Neural cell (in vitro differentiated cells): ENCODE data around the gene TRMT11.
A peak's percentile ranks its signal among the peaks of the same experiment; 100 is the strongest.

Experiments
- EZH2 ChIP-seq: fragments of 200-600, 300-800 bp; shearing (Covaris generic), sonication (generic); IDR thresholded peaks from 2 replicates; pipeline ENCODE4 v1.6.1; 2014; ENCODE audit warnings: antibody characterized with exemption, low read length, borderline replicate concordance, mild to moderate bottlenecking; ENCODE audit not compliant: insufficient read depth, poor library complexity, severe bottlenecking
- POLR2AphosphoS5 ChIP-seq: IDR thresholded peaks from 2 replicates; pipeline ENCODE4 v1.6.1; 2012
- TF ChIP-seq, protein P1 (sequence below): fragments of 450-650 bp; IDR thresholded peaks from 2 replicates; pipeline ENCODE4 v1.5.1; 2014; ENCODE audit warnings: antibody characterized with exemption, mild to moderate bottlenecking, moderate library complexity; ENCODE audit not compliant: poor library complexity, severe bottlenecking
- TF ChIP-seq, protein P2 (sequence below): IDR thresholded peaks from 2 replicates; pipeline ENCODE4 v1.6.1; 2012; ENCODE audit warnings: borderline replicate concordance

DNA sequence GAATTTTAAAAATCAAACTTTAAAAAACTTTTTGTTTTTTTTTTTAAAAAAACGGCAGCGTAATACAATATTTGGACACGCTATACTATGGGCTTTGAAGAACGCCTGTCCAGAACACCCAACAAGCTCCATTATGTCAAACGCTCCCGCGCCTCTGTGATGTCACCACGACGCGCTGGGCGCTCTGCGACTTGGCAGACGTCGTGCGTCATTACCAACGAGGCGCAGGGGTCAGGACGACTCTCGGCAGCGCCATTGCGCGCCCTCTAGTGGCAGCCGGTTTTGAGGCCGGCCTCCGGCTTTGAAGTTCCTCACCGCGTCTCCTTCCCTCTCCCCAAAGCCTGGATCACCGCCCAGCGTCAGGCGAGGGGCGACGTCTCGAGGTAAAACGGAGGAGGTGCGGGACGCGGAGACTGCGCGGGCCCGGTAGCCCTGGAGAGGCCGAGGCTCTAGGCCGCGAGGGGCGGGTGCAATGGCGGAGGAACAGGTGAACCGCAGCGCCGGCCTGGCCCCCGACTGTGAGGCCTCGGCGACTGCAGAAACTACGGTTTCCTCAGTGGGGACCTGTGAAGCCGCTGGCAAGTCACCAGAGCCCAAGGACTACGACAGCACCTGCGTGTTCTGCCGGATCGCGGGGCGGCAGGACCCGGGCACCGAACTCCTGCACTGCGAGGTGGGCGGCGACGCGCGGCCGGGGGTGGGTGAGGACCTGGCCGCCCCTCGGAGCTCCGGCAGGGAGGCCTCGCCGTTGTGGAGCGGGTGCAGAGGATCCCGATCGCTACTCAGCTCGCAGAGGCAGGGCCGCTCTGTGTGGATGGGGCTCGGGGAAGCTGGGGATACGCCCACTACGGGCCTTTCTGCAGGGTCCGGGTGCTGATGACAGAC is 29.6 kb upstream of the TRMT11 start, which contains the start of gene HINT3:
- TF ChIP-seq, protein P1, sequence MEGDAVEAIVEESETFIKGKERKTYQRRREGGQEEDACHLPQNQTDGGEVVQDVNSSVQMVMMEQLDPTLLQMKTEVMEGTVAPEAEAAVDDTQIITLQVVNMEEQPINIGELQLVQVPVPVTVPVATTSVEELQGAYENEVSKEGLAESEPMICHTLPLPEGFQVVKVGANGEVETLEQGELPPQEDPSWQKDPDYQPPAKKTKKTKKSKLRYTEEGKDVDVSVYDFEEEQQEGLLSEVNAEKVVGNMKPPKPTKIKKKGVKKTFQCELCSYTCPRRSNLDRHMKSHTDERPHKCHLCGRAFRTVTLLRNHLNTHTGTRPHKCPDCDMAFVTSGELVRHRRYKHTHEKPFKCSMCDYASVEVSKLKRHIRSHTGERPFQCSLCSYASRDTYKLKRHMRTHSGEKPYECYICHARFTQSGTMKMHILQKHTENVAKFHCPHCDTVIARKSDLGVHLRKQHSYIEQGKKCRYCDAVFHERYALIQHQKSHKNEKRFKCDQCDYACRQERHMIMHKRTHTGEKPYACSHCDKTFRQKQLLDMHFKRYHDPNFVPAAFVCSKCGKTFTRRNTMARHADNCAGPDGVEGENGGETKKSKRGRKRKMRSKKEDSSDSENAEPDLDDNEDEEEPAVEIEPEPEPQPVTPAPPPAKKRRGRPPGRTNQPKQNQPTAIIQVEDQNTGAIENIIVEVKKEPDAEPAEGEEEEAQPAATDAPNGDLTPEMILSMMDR = peak; percentile 100
- TF ChIP-seq, protein P2, sequence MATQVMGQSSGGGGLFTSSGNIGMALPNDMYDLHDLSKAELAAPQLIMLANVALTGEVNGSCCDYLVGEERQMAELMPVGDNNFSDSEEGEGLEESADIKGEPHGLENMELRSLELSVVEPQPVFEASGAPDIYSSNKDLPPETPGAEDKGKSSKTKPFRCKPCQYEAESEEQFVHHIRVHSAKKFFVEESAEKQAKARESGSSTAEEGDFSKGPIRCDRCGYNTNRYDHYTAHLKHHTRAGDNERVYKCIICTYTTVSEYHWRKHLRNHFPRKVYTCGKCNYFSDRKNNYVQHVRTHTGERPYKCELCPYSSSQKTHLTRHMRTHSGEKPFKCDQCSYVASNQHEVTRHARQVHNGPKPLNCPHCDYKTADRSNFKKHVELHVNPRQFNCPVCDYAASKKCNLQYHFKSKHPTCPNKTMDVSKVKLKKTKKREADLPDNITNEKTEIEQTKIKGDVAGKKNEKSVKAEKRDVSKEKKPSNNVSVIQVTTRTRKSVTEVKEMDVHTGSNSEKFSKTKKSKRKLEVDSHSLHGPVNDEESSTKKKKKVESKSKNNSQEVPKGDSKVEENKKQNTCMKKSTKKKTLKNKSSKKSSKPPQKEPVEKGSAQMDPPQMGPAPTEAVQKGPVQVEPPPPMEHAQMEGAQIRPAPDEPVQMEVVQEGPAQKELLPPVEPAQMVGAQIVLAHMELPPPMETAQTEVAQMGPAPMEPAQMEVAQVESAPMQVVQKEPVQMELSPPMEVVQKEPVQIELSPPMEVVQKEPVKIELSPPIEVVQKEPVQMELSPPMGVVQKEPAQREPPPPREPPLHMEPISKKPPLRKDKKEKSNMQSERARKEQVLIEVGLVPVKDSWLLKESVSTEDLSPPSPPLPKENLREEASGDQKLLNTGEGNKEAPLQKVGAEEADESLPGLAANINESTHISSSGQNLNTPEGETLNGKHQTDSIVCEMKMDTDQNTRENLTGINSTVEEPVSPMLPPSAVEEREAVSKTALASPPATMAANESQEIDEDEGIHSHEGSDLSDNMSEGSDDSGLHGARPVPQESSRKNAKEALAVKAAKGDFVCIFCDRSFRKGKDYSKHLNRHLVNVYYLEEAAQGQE = peak; percentile 72
- peak; percentile 92 for TF ChIP-seq POLR2AphosphoS5
- no peak for TF ChIP-seq EZH2
